DND-41 (cell line): ENCODE measurements around the gene CELF5.

ENCODE experiments used
- ATAC-seq: fragments of 200-7000 bp; cut with Tn5 transposase; 3 replicates; pipeline ENCODE4 v1.9.1; 2021; ENCODE audit warnings: low read depth; ENCODE audit not compliant: insufficient read depth
- DNase-seq: peaks from one replicate; pipeline ENCODE4 v3.0.0-alpha.2; 2020
- H2AFZ ChIP-seq: 2 replicates; pipeline ENCODE4 v1.6.0; 2012; ENCODE audit warnings: low read depth, low read length
- H3K27ac ChIP-seq: 2 replicates; pipeline ENCODE4 v1.5.1; 2012; ENCODE audit warnings: low read length, inconsistent platforms
- H3K27me3 ChIP-seq: fragments of 200-600 bp; sonication (generic); 2 replicates; pipeline ENCODE4 v1.6.0; 2012; ENCODE audit warnings: low read length, mild to moderate bottlenecking, inconsistent platforms; ENCODE audit not compliant: insufficient read depth, poor library complexity
- H3K36me3 ChIP-seq: 2 replicates; pipeline ENCODE4 v1.5.1; 2012; ENCODE audit warnings: low read length, inconsistent platforms; ENCODE audit not compliant: insufficient read depth
- H3K4me1 ChIP-seq: 2 replicates; pipeline ENCODE4 v1.5.1; 2012; ENCODE audit warnings: mild to moderate bottlenecking, low read length; ENCODE audit not compliant: insufficient read depth
- H3K4me2 ChIP-seq: 2 replicates; pipeline ENCODE4 v1.6.0; 2012; ENCODE audit warnings: mild to moderate bottlenecking, moderate library complexity, low read length, inconsistent platforms; ENCODE audit not compliant: insufficient read depth
- H3K4me3 ChIP-seq, 2 experiments: fragments of 200-600 bp in 1 of 2; shearing (Covaris generic) in 1 of 2; 2 replicates each; pipeline ENCODE4 v1.5.1; 2012 to 2016; ENCODE audit warnings: inconsistent platforms in 2 of 2, low read length in 2 of 2, mild to moderate bottlenecking in 2 of 2, low read depth in 1 of 2, moderate library complexity in 1 of 2
- H3K79me2 ChIP-seq: 2 replicates; pipeline ENCODE4 v1.6.0; 2012; ENCODE audit warnings: low read length, inconsistent platforms; ENCODE audit not compliant: insufficient read depth
- H3K9ac ChIP-seq: 2 replicates; pipeline ENCODE4 v1.6.0; 2012; ENCODE audit warnings: low read depth, mild to moderate bottlenecking, inconsistent platforms, low read length, moderate library complexity
- H3K9me3 ChIP-seq: 2 replicates; pipeline ENCODE4 v1.5.1; 2012; ENCODE audit warnings: low read length, moderate library complexity, mild to moderate bottlenecking, inconsistent platforms; ENCODE audit not compliant: insufficient read depth, severe bottlenecking
- H4K20me1 ChIP-seq: 2 replicates; pipeline ENCODE4 v1.6.0; 2012; ENCODE audit warnings: low read length; ENCODE audit not compliant: insufficient read depth
- EZH2 ChIP-seq: IDR thresholded peaks from 3 replicates; pipeline ENCODE4 v1.6.1; 2012; ENCODE audit warnings: borderline replicate concordance, low read depth, mild to moderate bottlenecking, moderate library complexity, low read length, inconsistent platforms; ENCODE audit not compliant: severe bottlenecking
- TF ChIP-seq, protein P1 (sequence below): IDR thresholded peaks from 2 replicates; pipeline ENCODE4 v1.5.1; 2012; ENCODE audit warnings: borderline replicate concordance, low read length, moderate library complexity, mild to moderate bottlenecking; ENCODE audit not compliant: poor library complexity, severe bottlenecking; ENCODE audit errors: extremely low read depth

The CELF5 gene

DNA sequence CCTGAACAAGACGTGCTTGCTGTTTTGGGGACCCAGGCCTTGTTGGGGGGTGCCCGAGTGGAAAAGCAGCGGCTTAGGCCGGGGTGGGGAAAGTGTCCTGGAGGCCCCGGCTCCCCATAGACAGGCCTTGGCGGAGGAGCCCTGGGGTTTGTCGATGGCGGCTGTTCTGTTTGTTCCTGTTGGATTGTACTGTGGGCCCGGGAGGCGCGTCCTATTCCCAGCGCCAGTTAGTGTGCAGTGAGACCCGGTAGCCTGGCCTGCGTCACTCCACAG is 27.6 kb upstream of the CELF5 start:
- Histone ChIP-seq H3K4me3 (no peak overlapping the region), H3K27ac (no peak overlapping the region), H2AFZ (no peak overlapping the region), H3K9ac (no peak overlapping the region), H3K4me2 (no peak overlapping the region), H3K27me3 (no peaks in the 10 kb centered on the region), H3K9me3 (no peaks in the 10 kb centered on the region), H3K4me1 (no peaks in the 10 kb centered on the region), H4K20me1 (peaks cover 19% of the 10 kb centered on the region), H3K79me2 (peaks cover 28% of the 10 kb centered on the region), H3K36me3 (peaks cover 75% of the 10 kb centered on the region)
- DNase-seq (no peak), ATAC-seq (no peak)
- TF ChIP-seq EZH2 = no peak
- TF ChIP-seq, protein P1, sequence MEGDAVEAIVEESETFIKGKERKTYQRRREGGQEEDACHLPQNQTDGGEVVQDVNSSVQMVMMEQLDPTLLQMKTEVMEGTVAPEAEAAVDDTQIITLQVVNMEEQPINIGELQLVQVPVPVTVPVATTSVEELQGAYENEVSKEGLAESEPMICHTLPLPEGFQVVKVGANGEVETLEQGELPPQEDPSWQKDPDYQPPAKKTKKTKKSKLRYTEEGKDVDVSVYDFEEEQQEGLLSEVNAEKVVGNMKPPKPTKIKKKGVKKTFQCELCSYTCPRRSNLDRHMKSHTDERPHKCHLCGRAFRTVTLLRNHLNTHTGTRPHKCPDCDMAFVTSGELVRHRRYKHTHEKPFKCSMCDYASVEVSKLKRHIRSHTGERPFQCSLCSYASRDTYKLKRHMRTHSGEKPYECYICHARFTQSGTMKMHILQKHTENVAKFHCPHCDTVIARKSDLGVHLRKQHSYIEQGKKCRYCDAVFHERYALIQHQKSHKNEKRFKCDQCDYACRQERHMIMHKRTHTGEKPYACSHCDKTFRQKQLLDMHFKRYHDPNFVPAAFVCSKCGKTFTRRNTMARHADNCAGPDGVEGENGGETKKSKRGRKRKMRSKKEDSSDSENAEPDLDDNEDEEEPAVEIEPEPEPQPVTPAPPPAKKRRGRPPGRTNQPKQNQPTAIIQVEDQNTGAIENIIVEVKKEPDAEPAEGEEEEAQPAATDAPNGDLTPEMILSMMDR = no peak

DNA sequence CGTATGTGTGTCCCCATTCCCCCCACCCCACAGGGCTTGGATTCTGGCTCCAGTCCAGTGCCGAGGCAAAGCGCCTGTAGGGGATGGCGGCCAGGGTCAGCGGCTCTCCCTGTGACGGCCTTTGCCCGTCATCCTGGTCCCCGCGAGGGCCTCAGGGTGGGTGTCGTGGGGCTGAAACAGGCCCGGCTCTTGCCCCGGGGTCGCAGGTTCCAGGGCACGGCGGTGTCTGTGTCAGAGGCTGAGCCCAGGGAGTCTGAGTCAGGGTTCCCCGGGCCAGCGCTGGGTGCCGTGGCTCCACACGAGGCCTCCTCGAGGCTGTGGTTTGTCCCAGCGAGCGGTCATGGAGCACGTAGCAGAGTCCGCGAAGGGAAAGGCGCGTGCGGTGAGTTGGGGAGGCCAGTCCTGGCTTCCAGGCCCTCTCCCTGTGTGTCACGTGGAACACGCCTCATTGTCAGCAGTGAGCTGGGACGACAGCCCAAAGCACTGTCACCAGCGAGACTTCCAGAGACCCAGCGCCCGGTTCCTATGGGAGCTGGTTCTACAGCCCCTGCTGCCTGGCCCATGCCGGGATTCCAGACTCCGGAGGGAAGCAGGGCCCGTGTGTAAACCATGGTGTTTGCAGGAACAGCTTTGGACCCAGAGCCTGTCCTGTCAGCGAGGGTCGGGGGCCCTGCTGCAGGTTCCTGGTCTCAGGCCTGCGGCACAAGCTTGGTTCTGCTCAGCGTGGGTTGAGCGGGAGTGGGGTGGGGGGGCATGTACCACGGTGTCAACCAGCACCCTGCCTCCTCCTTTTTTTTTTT is 25.4 kb upstream of the CELF5 start:
- H3K27me3 ChIP-seq = no peaks in the 10 kb centered on the region
- peaks cover 5% of the 10 kb centered on the region for H4K20me1 ChIP-seq
- no peak for TF ChIP-seq EZH2
- TF ChIP-seq, protein P1 = no peak
- H3K36me3 ChIP-seq = peaks cover 72% of the 10 kb centered on the region
- peaks cover 9% of the 10 kb centered on the region for H3K79me2 ChIP-seq
- H3K9me3 ChIP-seq = no peaks in the 10 kb centered on the region
- H2AFZ ChIP-seq = no peak overlapping the region
- no peak overlapping the region for H3K27ac ChIP-seq
- no peak overlapping the region for H3K4me3 ChIP-seq
- no peaks in the 10 kb centered on the region for H3K4me1 ChIP-seq
- ATAC-seq = no peak
- DNase-seq = no peak
- H3K9ac ChIP-seq = no peak overlapping the region
- no peak overlapping the region for H3K4me2 ChIP-seq

DNA sequence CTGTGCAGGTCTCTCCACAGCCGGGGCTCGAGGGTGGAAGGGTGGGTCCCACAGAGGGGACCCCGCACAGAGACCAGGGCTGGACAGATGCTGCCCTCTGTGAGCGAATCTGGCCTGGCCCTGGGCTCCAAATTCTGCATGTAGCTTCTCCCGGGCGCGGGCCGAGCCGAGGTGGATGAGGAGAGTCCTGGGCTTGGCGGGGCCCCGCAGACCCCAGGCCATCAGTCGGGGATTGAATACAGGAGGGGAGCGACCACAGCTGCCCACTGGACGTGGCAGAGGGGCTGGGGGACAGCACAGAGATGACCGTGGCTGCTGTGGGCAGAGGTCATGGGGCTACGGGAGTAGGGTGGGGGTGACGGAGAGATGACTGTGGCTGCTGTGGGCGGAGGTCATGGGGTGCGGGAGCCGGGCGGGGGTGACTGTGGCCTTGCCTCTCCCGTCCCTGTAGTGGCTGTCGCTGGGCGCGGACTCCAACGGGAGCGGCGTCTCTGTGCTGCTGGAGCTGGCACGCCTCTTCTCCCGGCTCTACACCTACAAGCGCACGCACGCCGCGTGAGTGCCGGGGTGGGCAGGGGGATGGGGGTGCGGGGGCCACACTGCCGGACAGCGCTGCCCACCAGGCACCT is 23.3 kb upstream of the CELF5 start:
- Histone ChIP-seq H3K79me2 (no peaks in the 10 kb centered on the region), H3K9ac (no peak overlapping the region), H3K36me3 (peaks cover 76% of the 10 kb centered on the region), H4K20me1 (peaks cover 5% of the 10 kb centered on the region; the same call in 1 of the 2 replicates), H3K9me3 (no peaks in the 10 kb centered on the region), H3K4me1 (no peaks in the 10 kb centered on the region), H3K4me2 (no peak overlapping the region), H2AFZ (no peak overlapping the region), H3K27me3 (no peaks in the 10 kb centered on the region), H3K27ac (no peak overlapping the region), H3K4me3 (no peak overlapping the region)
- TF ChIP-seq, protein P1 = no peak
- no peak for TF ChIP-seq EZH2
- DNase-seq (no peak), ATAC-seq (no peak)
